Keratinocyte (primary cell): ENCODE measurements around the gene TMEM205. TPM values are rescaled to one million over a fixed set of nuclear protein-coding genes. Genes with fewer than 3 reads are reported as not detected.

Experiments
- DNase-seq: peaks from one replicate; pipeline ENCODE4 v3.0.0-alpha.2; 2011; ENCODE audit warnings: low read depth, missing footprints, low spot score
- FAIRE-seq: peaks from 2 replicates; lab custom pipeline; 2011; peaks lifted over from hg19 to GRCh38; lab: Jason Lieb, UNC
- H2AFZ ChIP-seq: 2 replicates; pipeline ENCODE4 v1.6.0; 2012; ENCODE audit warnings: low read length, control low read depth, inconsistent platforms; ENCODE audit not compliant: control insufficient read depth
- H3K27ac ChIP-seq: 2 replicates; pipeline ENCODE4 v1.5.1; 2011; ENCODE audit warnings: low read length; ENCODE audit not compliant: control insufficient read depth, insufficient read depth
- H3K27me3 ChIP-seq: 3 replicates; pipeline ENCODE4 v1.6.0; 2011; ENCODE audit warnings: low read length; ENCODE audit not compliant: control insufficient read depth, insufficient read depth; ENCODE audit errors: extremely low read depth
- H3K36me3 ChIP-seq, 2 experiments: 2 replicates in 1 of 2; 3 replicates in 1 of 2; pipeline ENCODE4 v1.5.1; 2011; ENCODE audit warnings: low read length in 2 of 2, mild to moderate bottlenecking in 1 of 2; ENCODE audit not compliant: control insufficient read depth in 2 of 2, insufficient read depth in 2 of 2; ENCODE audit errors: extremely low read depth in 1 of 2
- H3K4me1 ChIP-seq: 3 replicates; pipeline ENCODE4 v1.5.1; 2011; ENCODE audit warnings: low read length; ENCODE audit not compliant: control insufficient read depth, insufficient read depth; ENCODE audit errors: extremely low read depth
- H3K4me2 ChIP-seq: 3 replicates; pipeline ENCODE4 v1.6.0; 2011; ENCODE audit warnings: low read depth, low read length; ENCODE audit not compliant: control insufficient read depth, insufficient read depth; ENCODE audit errors: extremely low read depth
- H3K4me3 ChIP-seq, 3 experiments: fragments of 200-600 bp in 1 of 3; sonication (generic) in 1 of 3; 2 replicates in 2 of 3; 3 replicates in 1 of 3; pipeline ENCODE4 v1.5.1; 2011 to 2016; ENCODE audit warnings: low read length in 3 of 3, mild to moderate bottlenecking in 3 of 3, control low read depth in 2 of 3, inconsistent platforms in 1 of 3, low read depth in 1 of 3, mixed read lengths in 1 of 3, mixed run types in 1 of 3, moderate library complexity in 1 of 3; ENCODE audit not compliant: control insufficient read depth in 2 of 3, insufficient read depth in 2 of 3; ENCODE audit errors: extremely low read depth in 1 of 3
- H3K79me2 ChIP-seq: 2 replicates; pipeline ENCODE4 v1.6.0; 2012; ENCODE audit warnings: low read length; ENCODE audit not compliant: control insufficient read depth, insufficient read depth
- H3K9ac ChIP-seq: 3 replicates; pipeline ENCODE4 v1.6.0; 2011; ENCODE audit warnings: low read length; ENCODE audit not compliant: control insufficient read depth, insufficient read depth; ENCODE audit errors: extremely low read depth
- H3K9me1 ChIP-seq: 3 replicates; pipeline ENCODE4 v1.6.0; 2011; ENCODE audit warnings: low read length; ENCODE audit not compliant: control insufficient read depth, insufficient read depth; ENCODE audit errors: extremely low read depth
- H3K9me3 ChIP-seq: 2 replicates; pipeline ENCODE4 v1.5.1; 2012; ENCODE audit warnings: low read depth, low read length; ENCODE audit not compliant: control insufficient read depth
- H4K20me1 ChIP-seq: 3 replicates; pipeline ENCODE4 v1.6.0; 2011; ENCODE audit warnings: low read length; ENCODE audit not compliant: control insufficient read depth, insufficient read depth; ENCODE audit errors: extremely low read depth
- EZH2 ChIP-seq: IDR thresholded peaks from one replicate; pipeline ENCODE4 v1.6.1; 2012; ENCODE audit warnings: inconsistent platforms, mild to moderate bottlenecking, low read length, moderate library complexity
- dilution Hi-C: fragments of 300-500 bp; cut with MboI; formaldehyde crosslinking; loops from one replicate; pipeline ENCODE4 v1.7.0; 2020; ENCODE audit warnings: low sequenced_read_pairs; ENCODE audit not compliant: extremely low pct_ligation_motif_present
- polyA plus RNA-seq, 5 experiments: library from polyadenylated mRNA; depleted of rRNA in 3 of 5; stranded (reverse) in 3 of 5; stranded (forward) in 1 of 5; unstranded in 1 of 5; fragments of >200 nt; gene quantifications; 1 replicate in 1 of 5; 2 replicates in 3 of 5; 3 replicates in 1 of 5; pipeline versions ENCODE4 v1.2.1 to v1.2.3, GENCODE V29; 2011 to 2012; ENCODE audit warnings: missing spikeins in 2 of 5, low read depth in 1 of 5, low replicate concordance in 1 of 5
- TF ChIP-seq, protein P1 (sequence below), 3 experiments: IDR thresholded peaks in 1 of 3; conservative IDR thresholded peaks in 1 of 3; optimal IDR thresholded peaks in 1 of 3; 2 replicates in 2 of 3; 3 replicates in 1 of 3; pipeline versions ENCODE3 to v1.5.1; 2011; ENCODE audit warnings: low read length in 3 of 3, mild to moderate bottlenecking in 3 of 3, moderate library complexity in 2 of 3, control low read depth in 1 of 3, inconsistent platforms in 1 of 3; ENCODE audit not compliant: insufficient read depth in 2 of 3; ENCODE audit errors: extremely low read depth in 1 of 3

TMEM205 gene
- polyA plus RNA-seq, 1 donor (not counting 4 experiments of a cell fraction or from before 2014, with no cell fraction given), result 65.5 TPM

DNA sequence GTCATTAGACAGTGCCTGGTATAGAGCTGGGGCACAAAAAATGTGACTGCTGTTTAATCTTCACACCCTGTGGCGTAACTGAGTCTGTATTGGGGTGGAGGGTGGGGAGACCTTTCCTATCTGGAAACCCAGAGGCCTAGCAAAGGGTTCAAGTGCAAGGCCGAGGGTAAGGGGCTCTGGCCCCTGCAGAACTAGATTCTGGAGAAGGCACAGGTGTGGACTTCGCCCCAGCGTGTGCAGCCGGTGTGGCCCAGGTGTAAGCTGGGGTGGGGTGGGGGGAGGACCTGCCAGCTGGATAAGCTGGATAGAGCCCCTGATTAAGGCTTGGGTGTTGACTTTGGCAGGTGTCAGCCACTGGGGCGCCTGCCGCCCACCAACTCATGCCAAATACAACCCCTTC, 7.9 kb downstream of the TMEM205 start:
- peaks cover 27 to 30% of the 10 kb centered on the region in 2 experiments for H3K36me3 ChIP-seq
- peak overlapping the region; percentile 68 for H3K9ac ChIP-seq
- no peaks in the 10 kb centered on the region for H3K27me3 ChIP-seq
- H3K79me2 ChIP-seq, result peaks cover 14% of the 10 kb centered on the region
- no peak overlapping the region for H2AFZ ChIP-seq
- FAIRE-seq (no peak), DNase-seq (no peak)
- H3K4me3 ChIP-seq, result peak overlapping the region; percentile 81 to 98 (median 89)
- H3K4me2 ChIP-seq, result peak overlapping the region; percentile 94
- H3K9me1 ChIP-seq, result peaks cover 3% of the 10 kb centered on the region
- dilution Hi-C loops, result no loop called here
- H3K9me3 ChIP-seq, result no peaks in the 10 kb centered on the region
- no peak overlapping the region for H3K27ac ChIP-seq
- no peaks in the 10 kb centered on the region for H4K20me1 ChIP-seq
- peaks cover 9% of the 10 kb centered on the region for H3K4me1 ChIP-seq
- TF ChIP-seq EZH2, result no peak
- TF ChIP-seq, protein P1, sequence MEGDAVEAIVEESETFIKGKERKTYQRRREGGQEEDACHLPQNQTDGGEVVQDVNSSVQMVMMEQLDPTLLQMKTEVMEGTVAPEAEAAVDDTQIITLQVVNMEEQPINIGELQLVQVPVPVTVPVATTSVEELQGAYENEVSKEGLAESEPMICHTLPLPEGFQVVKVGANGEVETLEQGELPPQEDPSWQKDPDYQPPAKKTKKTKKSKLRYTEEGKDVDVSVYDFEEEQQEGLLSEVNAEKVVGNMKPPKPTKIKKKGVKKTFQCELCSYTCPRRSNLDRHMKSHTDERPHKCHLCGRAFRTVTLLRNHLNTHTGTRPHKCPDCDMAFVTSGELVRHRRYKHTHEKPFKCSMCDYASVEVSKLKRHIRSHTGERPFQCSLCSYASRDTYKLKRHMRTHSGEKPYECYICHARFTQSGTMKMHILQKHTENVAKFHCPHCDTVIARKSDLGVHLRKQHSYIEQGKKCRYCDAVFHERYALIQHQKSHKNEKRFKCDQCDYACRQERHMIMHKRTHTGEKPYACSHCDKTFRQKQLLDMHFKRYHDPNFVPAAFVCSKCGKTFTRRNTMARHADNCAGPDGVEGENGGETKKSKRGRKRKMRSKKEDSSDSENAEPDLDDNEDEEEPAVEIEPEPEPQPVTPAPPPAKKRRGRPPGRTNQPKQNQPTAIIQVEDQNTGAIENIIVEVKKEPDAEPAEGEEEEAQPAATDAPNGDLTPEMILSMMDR (optimal IDR thresholded peaks at IDR 0.05 in 1 of 3, IDR thresholded peaks at IDR 0.05 in 1 of 3, conservative IDR thresholded peaks at IDR 0.05 in 1 of 3; ENCODE audit: extremely low read depth in 1 of 3, insufficient read depth in 2 of 3, low read length in 3 of 3), result no peak

DNA sequence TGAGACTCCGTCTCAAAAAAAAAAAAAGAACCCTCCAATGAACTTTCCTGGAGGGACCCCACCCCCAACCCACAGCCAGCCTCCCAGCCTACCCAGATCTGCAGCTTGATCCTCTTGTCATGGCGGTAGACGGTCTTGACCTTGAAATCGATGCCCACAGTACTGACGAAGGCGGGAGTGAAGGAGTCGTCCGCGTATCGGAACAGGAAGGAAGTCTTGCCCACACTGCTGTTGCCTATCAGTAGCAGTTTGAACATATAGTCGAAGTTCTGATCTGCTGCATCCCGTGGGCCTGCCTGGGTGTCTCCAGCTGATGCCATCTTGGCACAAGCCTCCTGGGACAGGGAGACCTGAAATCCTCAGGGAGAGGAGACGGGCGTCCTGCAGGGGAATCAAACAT, 9.0 kb downstream of the TMEM205 start:
- no peak for DNase-seq
- H3K79me2 ChIP-seq, result peaks cover 14% of the 10 kb centered on the region
- no peak for TF ChIP-seq EZH2
- TF ChIP-seq, protein P1 (optimal IDR thresholded peaks at IDR 0.05 in 1 of 3, IDR thresholded peaks at IDR 0.05 in 1 of 3, conservative IDR thresholded peaks at IDR 0.05 in 1 of 3; ENCODE audit: extremely low read depth in 1 of 3, insufficient read depth in 2 of 3, low read length in 3 of 3), result no peak

More for the DNA sequence above, 9.0 kb downstream of the TMEM205 start:
- Histone ChIP-seq H3K9me3 (no peaks in the 10 kb centered on the region), H3K9ac (no peak overlapping the region), H3K9me1 (peaks cover 3% of the 10 kb centered on the region), H3K4me2 (no peak overlapping the region), H3K27ac (no peak overlapping the region), H2AFZ (no peak overlapping the region), H3K36me3 (peaks cover 27 to 29% of the 10 kb centered on the region in 2 experiments), H3K4me3 (no peak overlapping the region), H4K20me1 (no peaks in the 10 kb centered on the region), H3K4me1 (peaks cover 9% of the 10 kb centered on the region), H3K27me3 (no peaks in the 10 kb centered on the region)
- dilution Hi-C loops, result no loop called here
- no peak for FAIRE-seq
